Breast epithelium (tissue), 4 donors: Measurements from ENCODE around the gene TNP1. TPM values are rescaled to one million over a fixed set of nuclear protein-coding genes. Genes with fewer than 3 reads are reported as not detected.

Experiments
- DNase-seq, 2 donors: peaks; one replicate each; pipeline ENCODE4 v3.0.0-alpha.2; 2019; ENCODE audit warnings: low spot score in 2 of 2
- H3K27ac ChIP-seq, 2 donors: fragments of 200-600 bp; sonication (generic) in 1 of 2; one replicate each; pipeline ENCODE4 v1.5.1; 2016 to 2019; ENCODE audit warnings: mild to moderate bottlenecking in 1 of 2
- H3K27me3 ChIP-seq, 2 donors: fragments of 200-600 bp; sonication (generic) in 1 of 2; one replicate each; pipeline versions ENCODE4 v1.5.1 to v1.6.0; 2017 to 2019; ENCODE audit warnings: control low read depth in 1 of 2, mild to moderate bottlenecking in 1 of 2
- H3K36me3 ChIP-seq: fragments of 200-600 bp; one replicate; pipeline ENCODE4 v1.5.1; 2019
- H3K4me1 ChIP-seq, 2 donors: fragments of 200-600 bp; sonication (generic); one replicate each; pipeline ENCODE4 v1.5.1; 2016 to 2019; ENCODE audit warnings: control low read depth in 1 of 2
- H3K4me3 ChIP-seq, 3 donors: fragments of 200-600 bp; sonication (generic); 1 replicate in 2 of 3; 2 replicates in 1 of 3; pipeline ENCODE4 v1.5.1; 2016 to 2019; ENCODE audit warnings: mild to moderate bottlenecking in 3 of 3, moderate library complexity in 2 of 3
- H3K9me3 ChIP-seq, 2 donors: fragments of 200-600 bp; sonication (generic) in 1 of 2; one replicate each; pipeline ENCODE4 v1.5.1; 2016 to 2019; ENCODE audit warnings: control low read depth in 1 of 2
- POLR2A ChIP-seq: fragments of 450-650 bp; IDR thresholded peaks from one replicate; pipeline ENCODE4 v1.6.1; 2016; ENCODE audit warnings: antibody characterized with exemption, mild to moderate bottlenecking, moderate library complexity
- POLR2AphosphoS5 ChIP-seq, 3 donors: sonication (generic); formaldehyde crosslinking; IDR thresholded peaks; one replicate each; pipeline ENCODE4 v1.6.1; 2017; ENCODE audit warnings: antibody characterized with exemption in 3 of 3
- intact Hi-C: fragments of 100-400 bp; cut with DNase I; formaldehyde crosslinking; loops from one replicate; pipeline ENCODE4 v1.15.1; 2023; ENCODE audit warnings: low total_unique reads
- total RNA-seq, 3 donors: library from RNA; depleted of rRNA; stranded (reverse); fragments of >200 nt; gene quantifications; one replicate each; pipeline ENCODE4 v1.1.0, GENCODE V29; 2016
- TF ChIP-seq, protein P1 (sequence below), 3 donors: fragments of 450-650 bp; IDR thresholded peaks; one replicate each; pipeline ENCODE4 v1.5.1; 2016 to 2017; ENCODE audit warnings: antibody characterized with exemption in 3 of 3, mild to moderate bottlenecking in 3 of 3, moderate library complexity in 3 of 3

The TNP1 gene
- total RNA-seq, 3 donors from 2014 or later: not detected

DNA sequence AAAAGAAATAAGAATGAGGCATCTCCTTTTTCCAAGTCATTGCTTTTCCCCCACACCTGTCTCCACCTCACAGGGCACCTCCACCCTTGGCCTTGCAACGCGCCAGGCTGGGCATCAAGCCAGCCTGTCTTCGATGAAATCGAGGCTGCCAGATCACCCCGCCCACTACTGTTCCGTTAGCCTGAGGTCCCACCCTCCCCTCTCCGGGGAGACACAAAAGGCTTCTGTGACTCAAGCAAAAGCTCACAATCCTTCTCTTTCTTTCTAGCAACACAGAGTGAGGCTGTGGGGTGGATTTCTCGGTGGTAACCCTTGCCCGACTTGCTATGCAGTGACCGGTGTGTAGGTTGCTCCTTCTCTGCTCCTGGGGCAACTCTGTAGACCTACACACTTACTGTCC lies 9.9 kb downstream of the TNP1 start:
- H3K27ac ChIP-seq: no peak overlapping the region
- TF ChIP-seq POLR2A (no peak), POLR2AphosphoS5 (IDR thresholded peaks at IDR 0.05) (no peak)
- TF ChIP-seq, protein P1, sequence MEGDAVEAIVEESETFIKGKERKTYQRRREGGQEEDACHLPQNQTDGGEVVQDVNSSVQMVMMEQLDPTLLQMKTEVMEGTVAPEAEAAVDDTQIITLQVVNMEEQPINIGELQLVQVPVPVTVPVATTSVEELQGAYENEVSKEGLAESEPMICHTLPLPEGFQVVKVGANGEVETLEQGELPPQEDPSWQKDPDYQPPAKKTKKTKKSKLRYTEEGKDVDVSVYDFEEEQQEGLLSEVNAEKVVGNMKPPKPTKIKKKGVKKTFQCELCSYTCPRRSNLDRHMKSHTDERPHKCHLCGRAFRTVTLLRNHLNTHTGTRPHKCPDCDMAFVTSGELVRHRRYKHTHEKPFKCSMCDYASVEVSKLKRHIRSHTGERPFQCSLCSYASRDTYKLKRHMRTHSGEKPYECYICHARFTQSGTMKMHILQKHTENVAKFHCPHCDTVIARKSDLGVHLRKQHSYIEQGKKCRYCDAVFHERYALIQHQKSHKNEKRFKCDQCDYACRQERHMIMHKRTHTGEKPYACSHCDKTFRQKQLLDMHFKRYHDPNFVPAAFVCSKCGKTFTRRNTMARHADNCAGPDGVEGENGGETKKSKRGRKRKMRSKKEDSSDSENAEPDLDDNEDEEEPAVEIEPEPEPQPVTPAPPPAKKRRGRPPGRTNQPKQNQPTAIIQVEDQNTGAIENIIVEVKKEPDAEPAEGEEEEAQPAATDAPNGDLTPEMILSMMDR (IDR thresholded peaks at IDR 0.05): no peak

DNA sequence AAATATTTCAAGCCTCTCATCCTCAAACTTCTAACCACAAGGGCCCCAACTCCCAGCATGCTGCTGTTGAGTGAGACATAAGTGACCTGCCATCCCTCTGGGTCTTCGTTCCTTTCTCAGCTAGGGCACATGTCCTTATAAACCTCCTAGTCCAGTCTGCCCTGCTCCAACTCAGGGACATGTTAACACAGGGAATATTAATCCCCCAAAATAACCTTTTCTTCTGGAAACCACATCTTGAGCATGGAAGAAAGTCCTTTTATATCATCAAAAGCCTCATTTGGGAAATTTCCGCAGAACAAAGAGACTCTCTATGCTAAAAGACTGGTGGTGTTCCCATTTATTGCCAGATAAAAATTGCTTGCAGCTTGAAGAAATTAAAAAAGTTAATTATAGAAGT lies 14.4 kb downstream of the TNP1 start:
- no peaks in the 10 kb centered on the region for H3K9me3 ChIP-seq
- peaks cover 0 to 4% of the 10 kb centered on the region in 2 donors for H3K4me1 ChIP-seq
- H3K36me3 ChIP-seq: no peaks in the 10 kb centered on the region
- TF ChIP-seq, protein P1 (IDR thresholded peaks at IDR 0.05): no peak
- TF ChIP-seq POLR2AphosphoS5 (IDR thresholded peaks at IDR 0.05) (no peak), POLR2A (no peak)
- H3K4me3 ChIP-seq: no peak overlapping the region
- H3K27ac ChIP-seq: no peak overlapping the region
- no peak for DNase-seq
- intact Hi-C loops: no loop called here
- no peaks in the 10 kb centered on the region for H3K27me3 ChIP-seq

More for the DNA sequence above, 9.9 kb downstream of the TNP1 start:
- intact Hi-C loops: no loop called here
- H3K4me1 ChIP-seq: peaks cover 0 to 6% of the 10 kb centered on the region in 2 donors
- DNase-seq: peak in 1 of 2 donors; percentile 72
- no peaks in the 10 kb centered on the region for H3K9me3 ChIP-seq
- no peaks in the 10 kb centered on the region for H3K27me3 ChIP-seq
- H3K4me3 ChIP-seq: no peak overlapping the region
- no peaks in the 10 kb centered on the region for H3K36me3 ChIP-seq

DNA sequence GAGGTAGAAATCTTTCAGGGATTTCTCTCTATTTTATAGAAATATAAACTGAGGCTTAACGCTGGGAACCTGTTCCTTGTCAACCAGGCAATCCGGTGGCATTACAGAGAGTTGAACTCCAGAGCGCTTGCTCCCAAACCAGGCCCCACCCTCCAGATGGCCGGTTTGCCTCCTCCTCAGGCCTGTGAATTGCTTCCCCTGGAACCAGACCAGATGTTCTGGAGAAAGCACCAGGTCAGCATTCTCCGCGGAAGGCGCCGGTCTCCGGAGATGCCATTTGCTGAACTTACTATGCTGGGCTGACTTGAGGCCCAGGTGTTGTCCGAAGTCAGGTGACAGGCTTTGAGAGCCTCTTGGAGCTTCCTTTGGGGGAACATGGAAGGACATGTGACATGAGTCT lies 17.2 kb downstream of the TNP1 start:
- no peaks in the 10 kb centered on the region for H3K27me3 ChIP-seq
- no peaks in the 10 kb centered on the region for H3K4me1 ChIP-seq
- no peak for DNase-seq
- H3K36me3 ChIP-seq: no peaks in the 10 kb centered on the region
- H3K4me3 ChIP-seq: no peak overlapping the region
- peak overlapping the region in 1 of 2 donors; percentile 0 for H3K27ac ChIP-seq
- TF ChIP-seq, protein P1 (IDR thresholded peaks at IDR 0.05): no peak
- TF ChIP-seq POLR2AphosphoS5 (IDR thresholded peaks at IDR 0.05): no peak
- no peak for TF ChIP-seq POLR2A
- intact Hi-C loops: no loop called here
- no peaks in the 10 kb centered on the region for H3K9me3 ChIP-seq

DNA sequence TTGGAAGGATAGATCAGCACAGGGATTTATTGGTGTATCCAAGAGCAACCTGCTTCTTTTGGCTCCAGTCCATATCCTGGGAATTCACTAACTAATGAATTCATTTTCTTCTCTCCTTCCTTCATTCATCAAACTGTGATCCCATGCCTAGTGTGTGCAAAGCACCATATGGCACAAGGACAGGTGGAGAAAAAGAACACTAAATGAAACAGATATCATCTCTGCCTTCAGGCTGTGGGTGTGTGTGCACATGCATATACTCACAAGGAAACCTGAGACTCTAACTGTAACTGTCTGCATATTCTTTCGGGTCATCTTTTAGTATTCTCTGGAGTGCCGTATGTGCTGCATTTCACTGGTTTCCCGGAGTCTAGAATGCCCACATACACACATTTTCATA lies 20.2 kb downstream of the TNP1 start:
- no peaks in the 10 kb centered on the region for H3K9me3 ChIP-seq
- no peaks in the 10 kb centered on the region for H3K27me3 ChIP-seq
- no peaks in the 10 kb centered on the region for H3K4me1 ChIP-seq
- intact Hi-C loops: no loop called here
- no peak overlapping the region for H3K27ac ChIP-seq
- no peak for DNase-seq
- H3K4me3 ChIP-seq: no peak overlapping the region
- TF ChIP-seq POLR2A: no peak
- TF ChIP-seq, protein P1 (IDR thresholded peaks at IDR 0.05): no peak
- H3K36me3 ChIP-seq: no peaks in the 10 kb centered on the region

- no peak overlapping the region for H3K4me3 ChIP-seq
- intact Hi-C loops: no loop called here
- TF ChIP-seq POLR2A: no peak
- TF ChIP-seq, protein P1 (IDR thresholded peaks at IDR 0.05): no peak
- TF ChIP-seq POLR2AphosphoS5 (IDR thresholded peaks at IDR 0.05): no peak
- H3K27ac ChIP-seq: no peak overlapping the region
- H3K4me1 ChIP-seq: no peaks in the 10 kb centered on the region
- no peak for DNase-seq
- no peaks in the 10 kb centered on the region for H3K9me3 ChIP-seq
- no peaks in the 10 kb centered on the region for H3K36me3 ChIP-seq
- H3K27me3 ChIP-seq: no peaks in the 10 kb centered on the region
Measured at GRCh38 chr2:216838151-216838550, 21.7 kb downstream of the TNP1 start.
